HepG2 (cell line): ENCODE data around the gene VDAC1.

Experiments
- ATF3 ChIP-seq: sonication (generic); formaldehyde crosslinking; IDR thresholded peaks from 2 replicates; pipeline ENCODE4 v1.4.0; 2020; ENCODE audit warnings: missing genetic modification reagents
- ATF7 ChIP-seq, 2 experiments: fragments of 450-650 bp in 1 of 2; sonication (generic) in 1 of 2; formaldehyde crosslinking in 1 of 2; IDR thresholded peaks; 2 replicates each; pipeline versions ENCODE4 v1.4.0 to v1.6.1; 2016 to 2020; ENCODE audit warnings: antibody characterized with exemption in 1 of 2, mild to moderate bottlenecking in 1 of 2, missing genetic modification reagents in 1 of 2
- CBX5 ChIP-seq: sonication (generic); formaldehyde crosslinking; IDR thresholded peaks from 2 replicates; pipeline ENCODE4 v1.4.0; 2020; ENCODE audit warnings: missing genetic modification reagents, borderline replicate concordance
- PHF21A ChIP-seq: sonication (generic); formaldehyde crosslinking; IDR thresholded peaks from 2 replicates; pipeline ENCODE4 v1.5.0; 2020; ENCODE audit warnings: mild to moderate bottlenecking, missing genetic modification reagents
- POLR2AphosphoS5 ChIP-seq: IDR thresholded peaks from 2 replicates; pipeline ENCODE4 v1.6.1; 2012; ENCODE audit warnings: low read depth, low read length
- SMARCC2 ChIP-seq: fragments of 450-650 bp; IDR thresholded peaks from 2 replicates; pipeline ENCODE4 v1.6.1; 2017; ENCODE audit warnings: antibody characterized with exemption, mild to moderate bottlenecking
- TCF7 ChIP-seq: sonication (generic); IDR thresholded peaks from 2 replicates; pipeline ENCODE4 v1.6.1; 2016; ENCODE audit warnings: antibody characterized with exemption, low read depth
- UBTF ChIP-seq: sonication (generic); formaldehyde crosslinking; IDR thresholded peaks from 2 replicates; pipeline ENCODE4 v1.4.0; 2020; ENCODE audit warnings: mild to moderate bottlenecking, missing genetic modification reagents
- ZBTB34 ChIP-seq: sonication (generic); formaldehyde crosslinking; IDR thresholded peaks from 2 replicates; pipeline ENCODE4 v1.8.0; 2022; ENCODE audit warnings: mild to moderate bottlenecking, missing genetic modification reagents
- ZNF205 ChIP-seq: IDR thresholded peaks from 2 replicates; pipeline ENCODE4 v1.6.1; 2018; ENCODE audit warnings: missing biosample characterization, missing genetic modification reagents
- ZNF329 ChIP-seq: sonication (generic); formaldehyde crosslinking; IDR thresholded peaks from 2 replicates; pipeline ENCODE4 v1.9.0; 2021; ENCODE audit warnings: low read depth, mild to moderate bottlenecking, missing genetic modification reagents
- ZNF691 ChIP-seq: sonication (generic); formaldehyde crosslinking; IDR thresholded peaks from 2 replicates; pipeline ENCODE4 v1.4.0; 2020; ENCODE audit warnings: missing genetic modification reagents, low read depth, mild to moderate bottlenecking, borderline replicate concordance

- TF ChIP-seq TCF7 (no peak), ZNF329 (CRISPR knock-in tag) (no peak), ZNF205 (CRISPR knock-in tag) (no peak), CBX5 (CRISPR knock-in tag) (no peak), UBTF (CRISPR knock-in tag) (no peak), SMARCC2 (no peak), ATF3 (CRISPR knock-in tag) (no peak), ZBTB34 (CRISPR knock-in tag) (no peak), ZNF691 (CRISPR knock-in tag) (no peak), PHF21A (CRISPR knock-in tag) (no peak), ATF7 (IDR thresholded peaks at IDR 0.05) (no peak), ATF7 (CRISPR knock-in tag; IDR thresholded peaks at IDR 0.05) (no peak), POLR2AphosphoS5 (no peak)
These were observed 51.8 kb downstream of the VDAC1 start for GRCh38 chr5:133952729-133953567.
